H1 (cell line): ENCODE measurements around the gene BTBD16. TPM values are rescaled to one million over a fixed set of nuclear protein-coding genes. Genes with fewer than 3 reads are reported as not detected.

ENCODE experiments used
- CTCF ChIA-PET: fragments of 300-600 bp; sonication (Branson Sonifier 250); formaldehyde crosslinking; loops from one replicate; lab custom pipeline; 2021; ENCODE audit not compliant: partially characterized antibody; lab: Charles Lee
- POLR2A ChIA-PET: fragments of 300-600 bp; sonication (Branson Sonifier 250); formaldehyde crosslinking; loops from one replicate; lab custom pipeline; 2021; ENCODE audit warnings: inconsistent platforms; ENCODE audit not compliant: partially characterized antibody; lab: Charles Lee
- DNase-seq, 2 experiments: peaks; one replicate each; pipeline versions ENCODE4 v3.0.0 to v3.0.0-alpha.2; 2010 to 2022; ENCODE audit warnings: low spot score in 2 of 2, low read depth in 1 of 2, mixed read lengths in 1 of 2
- FAIRE-seq: peaks from 2 replicates; lab custom pipeline; 2011; peaks lifted over from hg19 to GRCh38; lab: Jason Lieb, UNC
- H2AFZ ChIP-seq: 2 replicates; pipeline ENCODE4 v1.8.1; 2012; ENCODE audit warnings: low read length, inconsistent platforms
- H2AK5ac ChIP-seq: 2 replicates; pipeline ENCODE4 v1.6.1; 2013; ENCODE audit warnings: low read depth, low read length
- H2BK120ac ChIP-seq: replicated peaks from 2 replicates; pipeline ENCODE3; 2013; ENCODE audit warnings: low read depth, low read length, inconsistent platforms
- H2BK12ac ChIP-seq: 2 replicates; pipeline ENCODE4 v1.6.1; 2013; ENCODE audit warnings: low read depth, low read length
- H2BK15ac ChIP-seq: 2 replicates; pipeline ENCODE4 v1.6.1; 2013; ENCODE audit warnings: low read length
- H2BK20ac ChIP-seq: 2 replicates; pipeline ENCODE4 v1.6.1; 2013; ENCODE audit warnings: low read length
- H2BK5ac ChIP-seq: 2 replicates; pipeline ENCODE4 v1.6.1; 2013; ENCODE audit warnings: low read depth, low read length
- H3K14ac ChIP-seq: 2 replicates; pipeline ENCODE4 v1.6.1; 2013; ENCODE audit warnings: inconsistent platforms; ENCODE audit not compliant: insufficient read length
- H3K18ac ChIP-seq: 2 replicates; pipeline ENCODE4 v1.6.1; 2013; ENCODE audit warnings: low read length; ENCODE audit errors: extremely low read depth
- H3K23ac ChIP-seq: 2 replicates; pipeline ENCODE4 v1.6.1; 2013; ENCODE audit warnings: inconsistent platforms; ENCODE audit not compliant: insufficient read length
- H3K23me2 ChIP-seq: 2 replicates; pipeline ENCODE4 v1.6.1; 2013; ENCODE audit warnings: low read depth, low read length
- H3K27ac ChIP-seq: 2 replicates; pipeline ENCODE4 v1.6.1; 2011; ENCODE audit warnings: low read depth, low read length, inconsistent platforms
- H3K27me3 ChIP-seq, 4 experiments: replicated peaks in 1 of 4; 1 replicate in 1 of 4; 2 replicates in 3 of 4; pipeline versions ENCODE4 v1.6.1 to v1.8.1; 2011 to 2013; ENCODE audit warnings: low read length in 3 of 4, mild to moderate bottlenecking in 3 of 4, inconsistent platforms in 2 of 4, mixed read lengths in 2 of 4, moderate library complexity in 1 of 4; ENCODE audit not compliant: control insufficient read depth in 3 of 4, insufficient read depth in 3 of 4; ENCODE audit errors: extremely low read depth in 1 of 4
- H3K36me3 ChIP-seq, 4 experiments: 2 replicates each; pipeline versions ENCODE4 v1.6.1 to v1.8.1; 2011 to 2013; ENCODE audit warnings: mild to moderate bottlenecking in 4 of 4, low read length in 3 of 4, moderate library complexity in 2 of 4, control low read depth in 1 of 4, inconsistent platforms in 1 of 4; ENCODE audit not compliant: insufficient read depth in 4 of 4, control insufficient read depth in 2 of 4
- H3K4ac ChIP-seq: replicated peaks from 2 replicates; pipeline ENCODE3; 2013; ENCODE audit warnings: low read length, low read depth, mixed read lengths, inconsistent platforms; ENCODE audit not compliant: insufficient read length
- H3K4me1 ChIP-seq, 4 experiments: replicated peaks in 1 of 4; 1 replicate in 1 of 4; 2 replicates in 3 of 4; pipeline versions ENCODE4 v1.6.1 to v1.8.1; 2011 to 2013; ENCODE audit warnings: low read length in 3 of 4, inconsistent platforms in 2 of 4, mixed read lengths in 1 of 4; ENCODE audit not compliant: insufficient read depth in 4 of 4, control insufficient read depth in 3 of 4
- H3K4me2 ChIP-seq, 2 experiments: 2 replicates each; pipeline versions ENCODE4 v1.6.1 to v1.8.1; 2011 to 2013; ENCODE audit warnings: low read depth in 2 of 2, low read length in 2 of 2, control low read depth in 1 of 2, inconsistent platforms in 1 of 2, mild to moderate bottlenecking in 1 of 2; ENCODE audit not compliant: insufficient read depth in 1 of 2
- H3K4me3 ChIP-seq, 4 experiments: fragments of 200-600, 300-600 bp in 1 of 4; sonication (generic), shearing (Covaris generic), sonication (Bioruptor Twin) in 1 of 4; 2 replicates each; pipeline versions ENCODE4 v1.5.1 to v1.8.1; 2011 to 2016; ENCODE audit warnings: low read length in 4 of 4, low read depth in 3 of 4, control low read depth in 2 of 4, inconsistent platforms in 2 of 4, mild to moderate bottlenecking in 2 of 4, mixed read lengths in 1 of 4, moderate library complexity in 1 of 4; ENCODE audit not compliant: insufficient read depth in 2 of 4; ENCODE audit errors: extremely low read depth in 1 of 4
- H3K56ac ChIP-seq: replicated peaks from 2 replicates; pipeline ENCODE3; 2013; ENCODE audit warnings: low read depth, mild to moderate bottlenecking, mixed read lengths, low read length, inconsistent platforms; ENCODE audit not compliant: insufficient read length
- H3K79me1 ChIP-seq: 2 replicates; pipeline ENCODE4 v1.6.1; 2013; ENCODE audit warnings: low read depth, low read length, control low read depth
- H3K79me2 ChIP-seq, 2 experiments: 2 replicates each; pipeline versions ENCODE4 v1.6.1 to v1.8.1; 2012 to 2013; ENCODE audit warnings: low read length in 2 of 2, mild to moderate bottlenecking in 2 of 2, inconsistent platforms in 1 of 2; ENCODE audit not compliant: insufficient read depth in 2 of 2, control insufficient read depth in 1 of 2
- H3K9ac ChIP-seq, 4 experiments: replicated peaks in 1 of 4; 1 replicate in 1 of 4; 2 replicates in 3 of 4; pipeline versions ENCODE4 v1.6.1 to v1.8.1; 2011 to 2013; ENCODE audit warnings: low read depth in 3 of 4, low read length in 3 of 4, control low read depth in 2 of 4, mild to moderate bottlenecking in 2 of 4, moderate library complexity in 2 of 4, inconsistent platforms in 1 of 4; ENCODE audit errors: extremely low read depth in 1 of 4
- H3K9me3 ChIP-seq, 2 experiments: 2 replicates each; pipeline versions ENCODE4 v1.6.1 to v1.8.1; 2012 to 2013; ENCODE audit warnings: mild to moderate bottlenecking in 2 of 2, moderate library complexity in 2 of 2, control low read depth in 1 of 2, inconsistent platforms in 1 of 2, low read depth in 1 of 2, low read length in 1 of 2, mixed read lengths in 1 of 2; ENCODE audit not compliant: insufficient read depth in 2 of 2
- H4K20me1 ChIP-seq, 2 experiments: replicated peaks in 1 of 2; 2 replicates each; pipeline versions ENCODE3 to v1.8.1; 2011 to 2013; ENCODE audit warnings: inconsistent platforms in 2 of 2, low read length in 2 of 2, mild to moderate bottlenecking in 1 of 2; ENCODE audit not compliant: insufficient read depth in 2 of 2, control insufficient read depth in 1 of 2
- H4K5ac ChIP-seq: 2 replicates; pipeline ENCODE4 v1.6.1; 2013; ENCODE audit warnings: low read length, low read depth, mixed read lengths, inconsistent platforms; ENCODE audit not compliant: insufficient read length
- H4K8ac ChIP-seq: 2 replicates; pipeline ENCODE4 v1.8.0; 2013; ENCODE audit warnings: mild to moderate bottlenecking, moderate library complexity, low read length, inconsistent platforms; ENCODE audit not compliant: insufficient read depth; ENCODE audit errors: extremely low read depth
- H4K91ac ChIP-seq: replicated peaks from 2 replicates; pipeline ENCODE3; 2013; ENCODE audit warnings: low read length, mixed read lengths, inconsistent platforms; ENCODE audit not compliant: insufficient read length
- BCL11A ChIP-seq, 2 experiments: IDR thresholded peaks; one replicate each; pipeline ENCODE4 v1.6.1; 2011; ENCODE audit warnings: low read depth in 2 of 2, low read length in 2 of 2, mild to moderate bottlenecking in 2 of 2
- CHD1 ChIP-seq: IDR thresholded peaks from 2 replicates; pipeline ENCODE4 v1.6.1; 2012; ENCODE audit warnings: low read depth, low read length, improper control_type of control experiment
- CHD2 ChIP-seq: IDR thresholded peaks from 2 replicates; pipeline ENCODE4 v1.6.1; 2012; ENCODE audit warnings: low read length, improper control_type of control experiment
- PHF8 ChIP-seq: fragments of 200-600 bp; sonication (generic); conservative IDR thresholded peaks from 2 replicates; pipeline ENCODE4 v1.7.1; 2012; ENCODE audit warnings: low read depth, mild to moderate bottlenecking, inconsistent platforms, low read length, moderate library complexity
- RBBP5 ChIP-seq: IDR thresholded peaks from 2 replicates; pipeline ENCODE4 v1.7.1; 2012; ENCODE audit warnings: low read depth, mild to moderate bottlenecking, inconsistent platforms, low read length, moderate library complexity, borderline replicate concordance
- RNF2 ChIP-seq: fragments of 200-900, 300-1000 bp; sonication (generic); IDR thresholded peaks from 2 replicates; pipeline ENCODE4 v1.7.1; 2016; ENCODE audit warnings: borderline replicate concordance, low read depth, mild to moderate bottlenecking, antibody characterized with exemption, low read length; ENCODE audit not compliant: poor library complexity, severe bottlenecking; ENCODE audit errors: missing control alignments
- RXRA ChIP-seq: IDR thresholded peaks from 2 replicates; pipeline ENCODE4 v1.6.1; 2011; ENCODE audit warnings: low read depth, mild to moderate bottlenecking, low read length, moderate library complexity; ENCODE audit not compliant: insufficient read depth
- TAF1 ChIP-seq: IDR thresholded peaks from 2 replicates; pipeline ENCODE4 v1.6.1; 2011; ENCODE audit warnings: mild to moderate bottlenecking, low read depth, low read length
- ZNF274 ChIP-seq: IDR thresholded peaks from 2 replicates; pipeline ENCODE4 v1.7.0; 2012; ENCODE audit warnings: low read length, borderline replicate concordance; ENCODE audit errors: extremely low read depth
- WGBS, 2 experiments: shearing (Covaris generic) in 1 of 2; methylation state at CpG; one replicate each; pipeline versions ENCODE4 v1.1.6 to v1.1.7; 2013 to 2015; ENCODE audit warnings: low lambda C conversion rate in 2 of 2, mixed read lengths in 2 of 2, inconsistent platforms in 1 of 2, low coverage in 1 of 2, missing lambda C conversion rate in 1 of 2; ENCODE audit not compliant: insufficient replicate concordance in 2 of 2, insufficient coverage in 1 of 2, insufficient read length in 1 of 2; ENCODE audit errors: extremely low coverage in 1 of 2, missing lambda C conversion rate in 1 of 2; 5-methylcytosine and 5-hydroxymethylcytosine counted together
- polyA plus RNA-seq, 7 experiments: library from polyadenylated mRNA; depleted of rRNA in 3 of 7; stranded (reverse) in 5 of 7; unstranded in 2 of 7; fragments of >200 nt in 5 of 7; fragments of 200-250 nt in 2 of 7; gene quantifications; 1 replicate in 5 of 7; 2 replicates in 1 of 7; 4 replicates in 1 of 7; pipeline versions ENCODE4 v1.2.1 to v1.2.3, GENCODE V29; 2011 to 2013; ENCODE audit warnings: missing spikeins in 2 of 7, mixed read lengths in 2 of 7
- total RNA-seq: library from RNA; stranded (reverse); fragmentation: NEBNext Ultra II Directional; extraction: Animal tissue kit (Norgen Biotek cat#: 25700); gene quantifications from 2 replicates; pipeline ENCODE4 v1.2.1, GENCODE V29; 2021
- TF ChIP-seq, protein P1 (sequence below): IDR thresholded peaks from 2 replicates; pipeline ENCODE4 v1.6.1; 2012; ENCODE audit warnings: low read length, inconsistent platforms

Gene BTBD16
- total and polyA plus RNA-seq, 2 of the 8 experiments (the other 6 are each of a cell fraction or from before 2014, with no cell fraction given), result 0.05 TPM; not detected in 1

DNA sequence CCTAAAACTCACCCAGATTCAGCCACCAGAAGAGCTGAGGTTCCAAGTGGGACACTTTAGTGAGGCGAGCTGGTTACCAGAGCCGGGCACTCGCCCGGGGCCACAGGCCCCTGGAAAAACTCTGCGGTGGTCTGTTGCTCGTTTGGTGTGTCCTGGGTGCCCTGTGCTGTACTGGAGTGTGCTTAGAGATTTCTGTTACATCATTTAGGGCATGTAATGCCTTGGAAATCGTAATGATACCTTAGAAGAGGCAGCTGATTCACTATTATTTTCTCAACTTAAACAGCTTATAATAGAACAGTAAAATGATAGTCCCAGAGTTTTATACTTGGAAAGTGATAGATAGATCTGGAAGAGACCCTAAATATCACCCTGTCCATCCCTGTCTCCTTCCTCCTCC is 48.5 kb upstream of the BTBD16 start:
- TF ChIP-seq BCL11A (IDR thresholded peaks at IDR 0.05; ENCODE audit: low read depth in 2 of 2, low read length in 2 of 2), result no peak
- TF ChIP-seq RBBP5, result no peak
- TF ChIP-seq CHD1, result no peak
- no peak for TF ChIP-seq CHD2
- no peak for TF ChIP-seq PHF8
- TF ChIP-seq RXRA, result no peak
- TF ChIP-seq ZNF274, result no peak
- no peak for TF ChIP-seq RNF2
- no peak for TF ChIP-seq TAF1
- TF ChIP-seq, protein P1, sequence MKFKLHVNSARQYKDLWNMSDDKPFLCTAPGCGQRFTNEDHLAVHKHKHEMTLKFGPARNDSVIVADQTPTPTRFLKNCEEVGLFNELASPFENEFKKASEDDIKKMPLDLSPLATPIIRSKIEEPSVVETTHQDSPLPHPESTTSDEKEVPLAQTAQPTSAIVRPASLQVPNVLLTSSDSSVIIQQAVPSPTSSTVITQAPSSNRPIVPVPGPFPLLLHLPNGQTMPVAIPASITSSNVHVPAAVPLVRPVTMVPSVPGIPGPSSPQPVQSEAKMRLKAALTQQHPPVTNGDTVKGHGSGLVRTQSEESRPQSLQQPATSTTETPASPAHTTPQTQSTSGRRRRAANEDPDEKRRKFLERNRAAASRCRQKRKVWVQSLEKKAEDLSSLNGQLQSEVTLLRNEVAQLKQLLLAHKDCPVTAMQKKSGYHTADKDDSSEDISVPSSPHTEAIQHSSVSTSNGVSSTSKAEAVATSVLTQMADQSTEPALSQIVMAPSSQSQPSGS, result no peak
- H2BK15ac ChIP-seq, result no peak overlapping the region
- DNase-seq (no peak), FAIRE-seq (no peak)
- no peak overlapping the region for H2BK12ac ChIP-seq
- H4K91ac ChIP-seq, result no peak overlapping the region
- ChIA-PET CTCF (interaction anchor here (1.0 to 3.2 kb wide), 4 partner anchors 15 to 83 kb away, joined by 3 to 11 read pairs (median 6); no protein-coding TSS in a partner anchor), POLR2A (interaction anchor here (0.7 to 1.6 kb wide), 3 partner anchors 10 to 249 kb away, joined by 3 to 4 read pairs (median 4); no protein-coding TSS in a partner anchor)
- H2BK20ac ChIP-seq, result no peak overlapping the region
- no peak overlapping the region for H3K27ac ChIP-seq
- no peak overlapping the region for H2AK5ac ChIP-seq
- peaks cover 13 to 71% (median 41%) of the 10 kb centered on the region in 4 experiments; a peak in 7 of 8 replicates for H3K36me3 ChIP-seq
- H3K4me2 ChIP-seq, result no peak overlapping the region
- H2AFZ ChIP-seq, result no peak overlapping the region
- H3K79me2 ChIP-seq, result no peaks in the 10 kb centered on the region
- no peaks in the 10 kb centered on the region for H3K9me3 ChIP-seq
- no peak overlapping the region for H3K23ac ChIP-seq
- no peaks in the 10 kb centered on the region for H3K23me2 ChIP-seq
- H3K4ac ChIP-seq, result no peak overlapping the region
- H3K4me3 ChIP-seq, result no peak overlapping the region
- H3K9ac ChIP-seq, result no peak overlapping the region
- no peaks in the 10 kb centered on the region for H3K79me1 ChIP-seq
- no peak overlapping the region for H3K56ac ChIP-seq
- no peak overlapping the region for H3K14ac ChIP-seq
- H3K27me3 ChIP-seq, result no peaks in the 10 kb centered on the region
- peaks cover 3 to 7% of the 10 kb centered on the region in 2 experiments for H4K20me1 ChIP-seq
- H2BK120ac ChIP-seq, result no peak overlapping the region
- no peaks in the 10 kb centered on the region for H3K4me1 ChIP-seq
- no peak overlapping the region for H2BK5ac ChIP-seq
- no peak overlapping the region for H4K5ac ChIP-seq
- no peak overlapping the region for H3K18ac ChIP-seq
- no peak overlapping the region for H4K8ac ChIP-seq
- 93% methylated on average over 7 of the region's 7 CpGs; no CpG with 5 or more reads in 1 of the 2 experiments for WGBS, 2 experiments
